Activated naive CD4-positive, alpha-beta T cell treated with anti-CD3 and anti-CD28 coated beads, Interleukin-2, amount 50 U/mL, for 24 hours (primary cell): ENCODE measurements around the gene ZNF423.

ENCODE experiments used
- H3K27ac Mint-ChIP-seq: one replicate; pipeline ENCODE4 v1.8.0; 2021; ENCODE audit warnings: mild to moderate bottlenecking, mixed read lengths
- H3K27me3 Mint-ChIP-seq: one replicate; pipeline ENCODE4 v1.8.0; 2021; ENCODE audit warnings: mixed read lengths
- H3K36me3 Mint-ChIP-seq: one replicate; pipeline ENCODE4 v1.8.0; 2021; ENCODE audit warnings: mixed read lengths
- H3K4me1 Mint-ChIP-seq: one replicate; pipeline ENCODE4 v1.8.0; 2021; ENCODE audit warnings: mixed read lengths
- H3K4me3 Mint-ChIP-seq: one replicate; pipeline ENCODE4 v1.8.0; 2021; ENCODE audit warnings: mild to moderate bottlenecking, mixed read lengths
- H3K9me3 Mint-ChIP-seq: one replicate; pipeline ENCODE4 v1.8.0; 2021; ENCODE audit warnings: mixed read lengths

Gene ZNF423

GRCh38 chr16:49531931-49532840 lies 323.7 kb downstream of the ZNF423 start:
- Mint-ChIP-seq H3K4me1 (peaks cover 15% of the 10 kb centered on the region), H3K27ac (no peak overlapping the region), H3K4me3 (no peak overlapping the region)

GRCh38 chr16:49531425-49531824 lies 324.5 kb downstream of the ZNF423 start:
- H3K9me3 Mint-ChIP-seq, result no peaks in the 10 kb centered on the region
- no peak overlapping the region for H3K4me3 Mint-ChIP-seq
- no peak overlapping the region for H3K27ac Mint-ChIP-seq
- no peaks in the 10 kb centered on the region for H3K36me3 Mint-ChIP-seq
- H3K4me1 Mint-ChIP-seq, result peaks cover 15% of the 10 kb centered on the region
- no peaks in the 10 kb centered on the region for H3K27me3 Mint-ChIP-seq

More at GRCh38 chr16:49531931-49532840, 323.7 kb downstream of the ZNF423 start:
- no peaks in the 10 kb centered on the region for H3K9me3 Mint-ChIP-seq
- no peaks in the 10 kb centered on the region for H3K36me3 Mint-ChIP-seq
- no peaks in the 10 kb centered on the region for H3K27me3 Mint-ChIP-seq

GRCh38 chr16:49530427-49530970 lies 325.4 kb downstream of the ZNF423 start:
- Mint-ChIP-seq H3K36me3 (no peaks in the 10 kb centered on the region), H3K9me3 (no peaks in the 10 kb centered on the region), H3K27ac (no peak overlapping the region)

GRCh38 chr16:49529411-49530045 lies 326.4 kb downstream of the ZNF423 start:
- H3K4me1 Mint-ChIP-seq, result peaks cover 15% of the 10 kb centered on the region
- H3K4me3 Mint-ChIP-seq, result peak overlapping the region; percentile 47
- no peaks in the 10 kb centered on the region for H3K9me3 Mint-ChIP-seq
- no peak overlapping the region for H3K27ac Mint-ChIP-seq
- no peaks in the 10 kb centered on the region for H3K27me3 Mint-ChIP-seq
- H3K36me3 Mint-ChIP-seq, result no peaks in the 10 kb centered on the region

More at GRCh38 chr16:49530427-49530970, 325.4 kb downstream of the ZNF423 start:
- no peaks in the 10 kb centered on the region for H3K27me3 Mint-ChIP-seq
- peaks cover 15% of the 10 kb centered on the region for H3K4me1 Mint-ChIP-seq
- no peak overlapping the region for H3K4me3 Mint-ChIP-seq

GRCh38 chr16:49528866-49529288 lies 327.0 kb downstream of the ZNF423 start:
- Mint-ChIP-seq H3K27ac (peak overlapping the region; percentile 12), H3K4me3 (peak overlapping the region; percentile 86), H3K36me3 (no peaks in the 10 kb centered on the region), H3K4me1 (peaks cover 15% of the 10 kb centered on the region), H3K9me3 (no peaks in the 10 kb centered on the region), H3K27me3 (no peaks in the 10 kb centered on the region)

GRCh38 chr16:49528060-49528865 lies 327.6 kb downstream of the ZNF423 start:
- H3K27ac Mint-ChIP-seq, result peak overlapping the region; percentile 78
- H3K4me3 Mint-ChIP-seq, result peak overlapping the region; percentile 86
- H3K4me1 Mint-ChIP-seq, result peaks cover 15% of the 10 kb centered on the region

GRCh38 chr16:49527611-49528010 lies 328.3 kb downstream of the ZNF423 start:
- Mint-ChIP-seq H3K27ac (no peak overlapping the region), H3K9me3 (no peaks in the 10 kb centered on the region), H3K4me1 (peaks cover 15% of the 10 kb centered on the region), H3K36me3 (no peaks in the 10 kb centered on the region), H3K4me3 (peak overlapping the region; percentile 86), H3K27me3 (no peaks in the 10 kb centered on the region)

More at GRCh38 chr16:49528060-49528865, 327.6 kb downstream of the ZNF423 start:
- H3K9me3 Mint-ChIP-seq, result no peaks in the 10 kb centered on the region
- no peaks in the 10 kb centered on the region for H3K36me3 Mint-ChIP-seq
- no peaks in the 10 kb centered on the region for H3K27me3 Mint-ChIP-seq

GRCh38 chr16:49526860-49527365 lies 329.0 kb downstream of the ZNF423 start:
- Mint-ChIP-seq H3K27me3 (no peaks in the 10 kb centered on the region), H3K9me3 (no peaks in the 10 kb centered on the region), H3K36me3 (no peaks in the 10 kb centered on the region), H3K27ac (no peak overlapping the region), H3K4me1 (peaks cover 15% of the 10 kb centered on the region), H3K4me3 (no peak overlapping the region)

GRCh38 chr16:49524947-49525315 lies 331.0 kb downstream of the ZNF423 start:
- Mint-ChIP-seq H3K36me3 (no peaks in the 10 kb centered on the region), H3K27me3 (no peaks in the 10 kb centered on the region), H3K4me1 (peaks cover 15% of the 10 kb centered on the region), H3K9me3 (no peaks in the 10 kb centered on the region), H3K27ac (no peak overlapping the region), H3K4me3 (no peak overlapping the region)

- H3K4me1 Mint-ChIP-seq, result peaks cover 15% of the 10 kb centered on the region
- no peaks in the 10 kb centered on the region for H3K27me3 Mint-ChIP-seq
- H3K36me3 Mint-ChIP-seq, result no peaks in the 10 kb centered on the region
- H3K4me3 Mint-ChIP-seq, result no peak overlapping the region
- no peaks in the 10 kb centered on the region for H3K9me3 Mint-ChIP-seq
- no peak overlapping the region for H3K27ac Mint-ChIP-seq
Observed at GRCh38 chr16:49524216-49524946, 331.5 kb downstream of the ZNF423 start.

- H3K4me3 Mint-ChIP-seq, result no peak overlapping the region
Observed at GRCh38 chr16:49523435-49524159, 332.3 kb downstream of the ZNF423 start.

GRCh38 chr16:49521734-49522325 lies 334.1 kb downstream of the ZNF423 start:
- Mint-ChIP-seq H3K36me3 (no peaks in the 10 kb centered on the region), H3K9me3 (no peaks in the 10 kb centered on the region), H3K4me3 (no peak overlapping the region), H3K27me3 (no peaks in the 10 kb centered on the region), H3K27ac (no peak overlapping the region), H3K4me1 (no peaks in the 10 kb centered on the region)

More at GRCh38 chr16:49523435-49524159, 332.3 kb downstream of the ZNF423 start:
- H3K27ac Mint-ChIP-seq, result no peak overlapping the region
- no peaks in the 10 kb centered on the region for H3K9me3 Mint-ChIP-seq
- H3K27me3 Mint-ChIP-seq, result no peaks in the 10 kb centered on the region
- peaks cover 12% of the 10 kb centered on the region for H3K4me1 Mint-ChIP-seq
- no peaks in the 10 kb centered on the region for H3K36me3 Mint-ChIP-seq

GRCh38 chr16:49520492-49521038 lies 335.3 kb downstream of the ZNF423 start:
- H3K4me1 Mint-ChIP-seq, result no peaks in the 10 kb centered on the region

More at GRCh38 chr16:49520492-49521038, 335.3 kb downstream of the ZNF423 start:
- H3K4me3 Mint-ChIP-seq, result no peak overlapping the region
- H3K36me3 Mint-ChIP-seq, result no peaks in the 10 kb centered on the region
- no peak overlapping the region for H3K27ac Mint-ChIP-seq
- H3K9me3 Mint-ChIP-seq, result no peaks in the 10 kb centered on the region
- H3K27me3 Mint-ChIP-seq, result no peaks in the 10 kb centered on the region
